ENCODE measurements around the gene RHOF.

RHOF gene

GRCh38 chr12:121838126-121838525 lies 44.6 kb upstream of the RHOF start:
- H3K27ac ChIP-seq (ENCODE audit: low read depth, low read length), result no peak overlapping the region
- no peaks in the 10 kb centered on the region for H3K9me3 ChIP-seq (ENCODE audit: insufficient read depth, low read length)
- H3K79me2 ChIP-seq (ENCODE audit: insufficient read depth, low read length), result no peaks in the 10 kb centered on the region
- H2AFZ ChIP-seq (ENCODE audit: low read depth, low read length, severe bottlenecking), result no peak overlapping the region
- no peaks in the 10 kb centered on the region for H3K27me3 ChIP-seq (ENCODE audit: low read length)
- no peak overlapping the region for H3K9ac ChIP-seq (ENCODE audit: low read length)
- TF ChIP-seq EZH2phosphoT487 (conservative IDR thresholded peaks at IDR 0.05; ENCODE audit: low read length) (no peak), CTCF (IDR thresholded peaks at IDR 0.05; ENCODE audit: insufficient read depth, low read length, poor library complexity, severe bottlenecking) (no peak)
- H3K4me2 ChIP-seq (ENCODE audit: low read depth, low read length, poor library complexity, severe bottlenecking), result no peak overlapping the region
- H3K9me2 ChIP-seq (replicated peaks; ENCODE audit: insufficient read depth, low read length), result no peaks in the 10 kb centered on the region
- H4K20me1 ChIP-seq (ENCODE audit: low read depth, low read length), result no peaks in the 10 kb centered on the region
- H3K36me3 ChIP-seq (ENCODE audit: low read length), result no peaks in the 10 kb centered on the region
- H3K4me3 ChIP-seq (ENCODE audit: insufficient read depth, low read length, poor library complexity, severe bottlenecking), result no peak overlapping the region
- peaks cover 8% of the 10 kb centered on the region; the same call in 1 of the 2 replicates for H3F3A ChIP-seq (ENCODE audit: insufficient read depth)

GRCh38 chr12:121837680-121838079 lies 44.2 kb upstream of the RHOF start:
- no peak overlapping the region for H3K4me3 ChIP-seq (ENCODE audit: insufficient read depth, low read length, poor library complexity, severe bottlenecking)
- H3K9me3 ChIP-seq (ENCODE audit: insufficient read depth, low read length), result no peaks in the 10 kb centered on the region
- H3K9me2 ChIP-seq (replicated peaks; ENCODE audit: insufficient read depth, low read length), result no peaks in the 10 kb centered on the region
- H3K79me2 ChIP-seq (ENCODE audit: insufficient read depth, low read length), result no peaks in the 10 kb centered on the region
- TF ChIP-seq CTCF (IDR thresholded peaks at IDR 0.05; ENCODE audit: insufficient read depth, low read length, poor library complexity, severe bottlenecking), result no peak
- no peak for TF ChIP-seq EZH2phosphoT487 (conservative IDR thresholded peaks at IDR 0.05; ENCODE audit: low read length)
- H3K27me3 ChIP-seq (ENCODE audit: low read length), result no peaks in the 10 kb centered on the region
- no peak overlapping the region for H2AFZ ChIP-seq (ENCODE audit: low read depth, low read length, severe bottlenecking)
- no peaks in the 10 kb centered on the region for H4K20me1 ChIP-seq (ENCODE audit: low read depth, low read length)
- H3K36me3 ChIP-seq (ENCODE audit: low read length), result no peaks in the 10 kb centered on the region
- no peak overlapping the region for H3K27ac ChIP-seq (ENCODE audit: low read depth, low read length)
- H3K4me2 ChIP-seq (ENCODE audit: low read depth, low read length, poor library complexity, severe bottlenecking), result no peak overlapping the region
- H3F3A ChIP-seq (ENCODE audit: insufficient read depth), result peaks cover 8% of the 10 kb centered on the region
- no peak overlapping the region for H3K9ac ChIP-seq (ENCODE audit: low read length)

- H3K27me3 ChIP-seq (ENCODE audit: low read length), result no peaks in the 10 kb centered on the region
- no peak overlapping the region for H3K4me2 ChIP-seq (ENCODE audit: low read depth, low read length, poor library complexity, severe bottlenecking)
- no peak overlapping the region for H2AFZ ChIP-seq (ENCODE audit: low read depth, low read length, severe bottlenecking)
- H3K27ac ChIP-seq (ENCODE audit: low read depth, low read length), result no peak overlapping the region
- no peak for TF ChIP-seq EZH2phosphoT487 (conservative IDR thresholded peaks at IDR 0.05; ENCODE audit: low read length)
- no peak for TF ChIP-seq CTCF (IDR thresholded peaks at IDR 0.05; ENCODE audit: insufficient read depth, low read length, poor library complexity, severe bottlenecking)
- peaks cover 16% of the 10 kb centered on the region; the same call in 1 of the 2 replicates for H3K36me3 ChIP-seq (ENCODE audit: low read length)
- H3K79me2 ChIP-seq (ENCODE audit: insufficient read depth, low read length), result no peaks in the 10 kb centered on the region
- no peaks in the 10 kb centered on the region for H4K20me1 ChIP-seq (ENCODE audit: low read depth, low read length)
- no peak overlapping the region for H3K9ac ChIP-seq (ENCODE audit: low read length)
- H3K4me3 ChIP-seq (ENCODE audit: insufficient read depth, low read length, poor library complexity, severe bottlenecking), result no peak overlapping the region
- no peaks in the 10 kb centered on the region for H3K9me3 ChIP-seq (ENCODE audit: insufficient read depth, low read length)
- peaks cover 8% of the 10 kb centered on the region; the same call in 1 of the 2 replicates for H3F3A ChIP-seq (ENCODE audit: insufficient read depth)
- H3K9me2 ChIP-seq (replicated peaks; ENCODE audit: insufficient read depth, low read length), result no peaks in the 10 kb centered on the region
Observed at GRCh38 chr12:121831571-121832245, 38.2 kb upstream of the RHOF start.
